Measurements from ENCODE around the gene JOSD1.

The JOSD1 gene

GRCh38 chr22:38732251-38732815 is 31.6 kb upstream of the JOSD1 start:
- peak; percentile 46 for DNase-seq

- DNase-seq: no peak
Measured at GRCh38 chr22:38731703-38732161, 31.0 kb upstream of the JOSD1 start.

GRCh38 chr22:38730411-38730871 is 29.7 kb upstream of the JOSD1 start:
- no peak for DNase-seq

GRCh38 chr22:38729946-38730345 is 29.2 kb upstream of the JOSD1 start:
- DNase-seq: no peak

GRCh38 chr22:38728871-38729796 is 28.4 kb upstream of the JOSD1 start:
- no peak for DNase-seq

- DNase-seq: no peak
Measured at GRCh38 chr22:38727530-38728451, 27.0 kb upstream of the JOSD1 start.

GRCh38 chr22:38727123-38727522 is 26.4 kb upstream of the JOSD1 start:
- no peak for DNase-seq

- no peak for DNase-seq
Measured at GRCh38 chr22:38725900-38726655, 25.3 kb upstream of the JOSD1 start.

- peak; percentile 31 for DNase-seq
Measured at GRCh38 chr22:38724926-38725571, 24.3 kb upstream of the JOSD1 start.

- DNase-seq: no peak
Measured at GRCh38 chr22:38724176-38724575, 23.4 kb upstream of the JOSD1 start.

- DNase-seq: no peak
Measured at GRCh38 chr22:38721551-38721950, 20.8 kb upstream of the JOSD1 start.

- no peak for DNase-seq
Measured at GRCh38 chr22:38720350-38720749, 19.6 kb upstream of the JOSD1 start.

- DNase-seq: no peak
Measured at GRCh38 chr22:38719196-38719595, 18.5 kb upstream of the JOSD1 start.

- DNase-seq: peak; percentile 31
Measured at GRCh38 chr22:38718414-38718813, 17.7 kb upstream of the JOSD1 start.

GRCh38 chr22:38717244-38717643 is 16.5 kb upstream of the JOSD1 start:
- DNase-seq: no peak

GRCh38 chr22:38716826-38717225 is 16.1 kb upstream of the JOSD1 start:
- DNase-seq: no peak

- no peak for DNase-seq
Measured at GRCh38 chr22:38716271-38716670, 15.5 kb upstream of the JOSD1 start.

- no peak for DNase-seq
Measured at GRCh38 chr22:38715852-38716251, 15.1 kb upstream of the JOSD1 start.

- no peak for DNase-seq
Measured at GRCh38 chr22:38715176-38715764, 14.5 kb upstream of the JOSD1 start.

- DNase-seq: no peak
Measured at GRCh38 chr22:38713921-38714320, 13.2 kb upstream of the JOSD1 start.

GRCh38 chr22:38712486-38713207 is 11.9 kb upstream of the JOSD1 start:
- no peak for DNase-seq
